CD14-positive monocyte (primary cell): ENCODE results near the gene TGM5. TPM values are rescaled to one million over a fixed set of nuclear protein-coding genes. Genes with fewer than 3 reads are reported as not detected.

ENCODE experiments used
- DNase-seq, 3 donors: peaks; one replicate each; pipeline ENCODE4 v3.0.0-alpha.2; 2011 to 2022
- H2AFZ ChIP-seq: 2 replicates; pipeline ENCODE4 v1.6.0; 2012; ENCODE audit warnings: mild to moderate bottlenecking, low read depth, low read length, inconsistent platforms; ENCODE audit not compliant: insufficient read depth, poor library complexity, severe bottlenecking
- H3K27ac ChIP-seq, 2 donors: 1 replicate in 1 of 2; 2 replicates in 1 of 2; pipeline ENCODE4 v1.5.1; 2012 to 2013; ENCODE audit warnings: low read length in 2 of 2, control low read depth in 1 of 2, inconsistent platforms in 1 of 2, low read depth in 1 of 2, mild to moderate bottlenecking in 1 of 2
- H3K27me3 ChIP-seq, 2 donors: one replicate each; pipeline versions ENCODE4 v1.6.0 to v1.6.1; 2011 to 2013; ENCODE audit warnings: low read length in 2 of 2; ENCODE audit not compliant: control insufficient read depth in 2 of 2, insufficient read depth in 2 of 2
- H3K36me3 ChIP-seq, 2 donors: replicated peaks in 1 of 2; 1 replicate in 1 of 2; 2 replicates in 1 of 2; pipeline versions ENCODE4 v1.5.1 to v1.6.1; 2012 to 2013; ENCODE audit warnings: low read length in 2 of 2, control low read depth in 1 of 2, inconsistent platforms in 1 of 2, mild to moderate bottlenecking in 1 of 2; ENCODE audit not compliant: insufficient read depth in 2 of 2, control insufficient read depth in 1 of 2
- H3K4me1 ChIP-seq, 2 donors: 1 replicate in 1 of 2; 2 replicates in 1 of 2; pipeline versions ENCODE4 v1.5.1 to v1.6.1; 2012 to 2013; ENCODE audit warnings: low read length in 2 of 2, control low read depth in 1 of 2, inconsistent platforms in 1 of 2, mild to moderate bottlenecking in 1 of 2, moderate library complexity in 1 of 2; ENCODE audit not compliant: insufficient read depth in 2 of 2, control insufficient read depth in 1 of 2
- H3K4me2 ChIP-seq: replicated peaks from 2 replicates; pipeline ENCODE3; 2012; ENCODE audit warnings: low read length, moderate library complexity, mild to moderate bottlenecking; ENCODE audit not compliant: poor library complexity, severe bottlenecking; ENCODE audit errors: extremely low read depth
- H3K4me3 ChIP-seq, 3 experiments: fragments of 200-600 bp in 1 of 3; sonication (generic) in 1 of 3; replicated peaks in 1 of 3; 1 replicate in 2 of 3; 2 replicates in 1 of 3; pipeline ENCODE4 v1.5.1; 2011 to 2013; ENCODE audit warnings: low read length in 3 of 3, mild to moderate bottlenecking in 3 of 3, control low read depth in 2 of 3, low read depth in 2 of 3, inconsistent platforms in 1 of 3, moderate library complexity in 1 of 3
- H3K79me2 ChIP-seq: 2 replicates; pipeline ENCODE4 v1.6.0; 2012; ENCODE audit warnings: mild to moderate bottlenecking, control low read depth, inconsistent platforms, low read length, moderate library complexity; ENCODE audit not compliant: insufficient read depth
- H3K9ac ChIP-seq: 2 replicates; pipeline ENCODE4 v1.6.0; 2017; ENCODE audit warnings: low read length, mild to moderate bottlenecking; ENCODE audit not compliant: insufficient read depth, poor library complexity, severe bottlenecking
- H3K9me3 ChIP-seq, 2 donors: replicated peaks in 1 of 2; 1 replicate in 1 of 2; 2 replicates in 1 of 2; pipeline versions ENCODE4 v1.5.1 to v1.6.1; 2012 to 2013; ENCODE audit warnings: low read length in 2 of 2, control low read depth in 1 of 2; ENCODE audit not compliant: control insufficient read depth in 1 of 2, insufficient read depth in 1 of 2
- H4K20me1 ChIP-seq: 2 replicates; pipeline ENCODE4 v1.6.0; 2012; ENCODE audit warnings: mild to moderate bottlenecking, low read length, control low read depth, moderate library complexity; ENCODE audit not compliant: insufficient read depth
- H3K27ac Mint-ChIP-seq, 7 donors: one replicate each; pipeline ENCODE4 v1.8.0; 2020; ENCODE audit warnings: mild to moderate bottlenecking in 7 of 7, mixed read lengths in 7 of 7, moderate library complexity in 6 of 7, inconsistent platforms in 2 of 7
- H3K27me3 Mint-ChIP-seq, 3 donors: one replicate each; pipeline ENCODE4 v1.8.0; 2021 to 2022; ENCODE audit warnings: low read depth in 3 of 3, mild to moderate bottlenecking in 3 of 3, mixed read lengths in 3 of 3, moderate library complexity in 3 of 3, inconsistent platforms in 1 of 3
- H3K36me3 Mint-ChIP-seq, 2 donors: one replicate each; pipeline ENCODE4 v1.8.0; 2020; ENCODE audit warnings: mixed read lengths in 2 of 2, inconsistent platforms in 1 of 2, mild to moderate bottlenecking in 1 of 2
- H3K4me1 Mint-ChIP-seq: one replicate; pipeline ENCODE4 v1.8.0; 2020; ENCODE audit warnings: mild to moderate bottlenecking, mixed read lengths
- H3K4me3 Mint-ChIP-seq, 2 donors: one replicate each; pipeline ENCODE4 v1.8.0; 2020; ENCODE audit warnings: mild to moderate bottlenecking in 2 of 2, mixed read lengths in 2 of 2, moderate library complexity in 1 of 2
- H3K9me3 Mint-ChIP-seq, 7 donors: one replicate each; pipeline ENCODE4 v1.8.0; 2020 to 2022; ENCODE audit warnings: mixed read lengths in 7 of 7, mild to moderate bottlenecking in 6 of 7, moderate library complexity in 6 of 7, inconsistent platforms in 2 of 7
- CTCF ChIP-seq: fragments of 200-600 bp; IDR thresholded peaks from one replicate; pipeline ENCODE4 v1.8.0; 2022; ENCODE audit warnings: antibody characterized with exemption, mild to moderate bottlenecking
- WGBS: methylation state at CpG from one replicate; pipeline ENCODE4 v1.1.5; 2013; ENCODE audit warnings: missing lambda C conversion rate; ENCODE audit not compliant: insufficient coverage; 5-methylcytosine and 5-hydroxymethylcytosine counted together
- intact Hi-C, 2 donors: fragments of 100-400 bp; cut with micrococcal nuclease; formaldehyde crosslinking; loops; one replicate each; pipeline versions ENCODE4 v1.15.0 to v1.15.1; 2023
- polyA plus RNA-seq, 3 donors: library from polyadenylated mRNA; depleted of rRNA in 1 of 3; unstranded in 2 of 3; stranded (reverse) in 1 of 3; fragments of 300-500 nt in 2 of 3; fragments of >200 nt in 1 of 3; fragmentation: Illumina TruSeq in 2 of 3; gene quantifications; 1 replicate in 2 of 3; 2 replicates in 1 of 3; pipeline ENCODE4 v1.2.3, GENCODE V29; 2012 to 2021

TGM5 gene
- polyA plus RNA-seq, 3 donors: not detected

GRCh38 chr15:43258781-43259180 lies 7.9 kb downstream of the TGM5 start:
- no peak overlapping the region for H2AFZ ChIP-seq
- DNase-seq: no peak
- H3K36me3 ChIP-seq: no peaks in the 10 kb centered on the region
- no peak overlapping the region for H3K4me3 ChIP-seq
- H3K4me1 Mint-ChIP-seq: no peaks in the 10 kb centered on the region
- H3K27me3 ChIP-seq: peaks cover 0 to 2% of the 10 kb centered on the region in 2 donors
- no peak overlapping the region for H3K4me2 ChIP-seq
- H3K9ac ChIP-seq: no peak overlapping the region
- no peaks in the 10 kb centered on the region for H3K36me3 Mint-ChIP-seq
- peak overlapping the region in 1 of 7 donors; percentile 22 for H3K27ac Mint-ChIP-seq
- intact Hi-C loops: no loop called here
- WGBS: 96% methylated on average over 4 of the region's 8 CpGs
- no peak overlapping the region for H3K4me3 Mint-ChIP-seq
- H3K27ac ChIP-seq: no peak overlapping the region
- H3K79me2 ChIP-seq: no peaks in the 10 kb centered on the region
- H3K4me1 ChIP-seq: no peaks in the 10 kb centered on the region
- peaks cover 3 to 23% (median 7%) of the 10 kb centered on the region in 3 donors for H3K27me3 Mint-ChIP-seq
- no peak for TF ChIP-seq CTCF
- H4K20me1 ChIP-seq: no peaks in the 10 kb centered on the region
- H3K9me3 ChIP-seq: no peaks in the 10 kb centered on the region
- H3K9me3 Mint-ChIP-seq: no peaks in the 10 kb centered on the region

- Histone ChIP-seq H3K36me3 (no peaks in the 10 kb centered on the region), H3K27ac (no peak overlapping the region), H4K20me1 (no peaks in the 10 kb centered on the region), H3K4me3 (no peak overlapping the region), H3K9me3 (no peaks in the 10 kb centered on the region), H3K27me3 (peaks cover 0 to 3% of the 10 kb centered on the region in 2 donors), H2AFZ (no peak overlapping the region), H3K9ac (no peak overlapping the region), H3K4me1 (no peaks in the 10 kb centered on the region), H3K4me2 (no peak overlapping the region), H3K79me2 (no peaks in the 10 kb centered on the region)
- Mint-ChIP-seq H3K9me3 (peaks cover 0 to 2% (median 0%) of the 10 kb centered on the region in 7 donors), H3K27me3 (peaks cover 10 to 24% (median 14%) of the 10 kb centered on the region in 3 donors), H3K36me3 (no peaks in the 10 kb centered on the region), H3K4me1 (peaks cover 1% of the 10 kb centered on the region), H3K4me3 (no peak overlapping the region), H3K27ac (no peak overlapping the region)
- DNase-seq: no peak
- TF ChIP-seq CTCF: no peak
- intact Hi-C loops: no loop called here
- WGBS: 97% methylated on average over 6 of the region's 7 CpGs
Measured at GRCh38 chr15:43256341-43256740, 10.4 kb downstream of the TGM5 start.
